A172 (cell line): ENCODE measurements around the gene NBEAL2. TPM values are rescaled to one million over a fixed set of nuclear protein-coding genes. Genes with fewer than 3 reads are reported as not detected.
"Not testable (repeated sequence)": the region's sequence is repeated elsewhere in the genome, so short reads cannot be mapped to it uniquely, and the experiment has no call there.

ENCODE experiments used
- DNase-seq: peaks from one replicate; pipeline ENCODE4 v3.0.0-alpha.2; 2015; ENCODE audit warnings: low spot score
- total RNA-seq: library from RNA; depleted of rRNA; stranded (reverse); fragments of >200 nt; shearing (Covaris generic); gene quantifications from 2 replicates; pipeline ENCODE4 v1.2.3, GENCODE V29; 2014

Gene NBEAL2
- total RNA-seq, 1 experiment from 2014 or later, result 10.9 TPM

- no peak for DNase-seq
These were observed 33.1 kb downstream of the NBEAL2 start for GRCh38 chr3:47012342-47013230.

GRCh38 chr3:47013231-47013630 is 33.8 kb downstream of the NBEAL2 start:
- DNase-seq, result no peak

- DNase-seq, result no peak
These were observed 34.6 kb downstream of the NBEAL2 start for GRCh38 chr3:47014036-47014435.

- DNase-seq, result no peak
These were observed 35.7 kb downstream of the NBEAL2 start for GRCh38 chr3:47015151-47015550.

- no peak for DNase-seq
These were observed 36.8 kb downstream of the NBEAL2 start for GRCh38 chr3:47016086-47016933.

GRCh38 chr3:47016934-47017435 is 37.5 kb downstream of the NBEAL2 start:
- DNase-seq, result peak; percentile 85

- DNase-seq, result peak; percentile 79
These were observed 38.2 kb downstream of the NBEAL2 start for GRCh38 chr3:47017504-47018268.

- DNase-seq, result no peak
These were observed 38.8 kb downstream of the NBEAL2 start for GRCh38 chr3:47018269-47018611.

- no peak for DNase-seq
These were observed 39.7 kb downstream of the NBEAL2 start for GRCh38 chr3:47019201-47019600.

GRCh38 chr3:47020311-47020710 is 40.8 kb downstream of the NBEAL2 start:
- DNase-seq, result no peak

- no peak for DNase-seq
These were observed 43.2 kb downstream of the NBEAL2 start for GRCh38 chr3:47022641-47023071.

GRCh38 chr3:47024932-47025331 is 45.5 kb downstream of the NBEAL2 start:
- DNase-seq, result no peak

- not testable (repeated sequence) for DNase-seq
These were observed 47.0 kb downstream of the NBEAL2 start for GRCh38 chr3:47026432-47026831.

GRCh38 chr3:47028146-47028545 is 48.7 kb downstream of the NBEAL2 start:
- no peak for DNase-seq

- DNase-seq, result no peak
These were observed 49.2 kb downstream of the NBEAL2 start for GRCh38 chr3:47028667-47029066.

- DNase-seq, result not testable (repeated sequence)
These were observed 51.6 kb downstream of the NBEAL2 start for GRCh38 chr3:47031041-47031440.

- no peak for DNase-seq
These were observed 55.5 kb downstream of the NBEAL2 start for GRCh38 chr3:47034868-47035489.

GRCh38 chr3:47035645-47036044 is 56.2 kb downstream of the NBEAL2 start:
- DNase-seq, result no peak

GRCh38 chr3:47036145-47036544 is 56.7 kb downstream of the NBEAL2 start:
- no peak for DNase-seq

GRCh38 chr3:47037302-47037701 is 57.8 kb downstream of the NBEAL2 start:
- DNase-seq, result not testable (repeated sequence)

GRCh38 chr3:47041114-47041513 is 61.6 kb downstream of the NBEAL2 start:
- no peak for DNase-seq
